Fibroblast of skin of back (primary cell): ENCODE results near the gene MC4R.

ENCODE experiments used
- DNase-seq: peaks from one replicate; pipeline ENCODE4 v3.0.0-alpha.2; 2013

The MC4R gene

DNA sequence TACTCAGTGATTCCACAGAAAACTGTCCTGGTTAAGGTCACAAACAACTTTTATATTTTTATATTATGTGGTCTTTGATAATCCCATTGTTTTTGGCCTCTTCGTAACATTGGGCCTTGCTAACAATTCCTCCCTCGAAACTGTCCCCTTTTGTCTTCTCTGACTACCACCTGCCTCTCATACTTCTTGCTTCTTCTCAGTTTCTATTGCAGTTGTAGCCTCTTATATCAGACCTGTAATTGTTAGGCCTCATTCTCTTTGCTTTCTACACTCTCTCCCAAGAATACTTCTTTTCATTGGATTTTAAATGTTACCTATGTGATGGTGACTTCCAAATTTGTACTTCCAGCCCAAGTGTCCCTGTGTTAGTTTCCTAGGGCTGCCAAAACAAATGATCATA, 44.7 kb downstream of the MC4R start:
- DNase-seq: no peak

DNA sequence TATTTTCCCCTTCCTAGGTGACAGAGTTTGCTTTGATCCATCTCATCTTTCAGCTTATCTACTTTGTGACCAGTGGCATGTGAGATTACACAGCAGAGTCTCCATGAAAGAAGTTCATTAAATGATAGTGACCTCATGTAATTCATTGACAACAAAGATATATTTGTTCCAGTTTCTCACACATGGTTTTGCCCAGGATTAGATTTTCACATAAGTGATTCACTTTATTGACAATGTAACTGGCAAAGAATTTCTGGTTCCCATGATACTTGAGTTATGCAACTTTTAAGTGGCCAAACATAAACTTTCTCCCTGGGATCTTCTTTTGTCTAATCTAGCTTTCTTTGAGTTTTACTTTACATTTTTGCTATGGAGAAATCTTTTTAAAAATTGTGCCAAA, 50.0 kb downstream of the MC4R start:
- DNase-seq: peak; percentile 26
